Measurements from ENCODE around the gene INTS12.

INTS12 gene

GRCh38 chr4:105714071-105714521, 5.6 kb upstream of the INTS12 start:
- Histone ChIP-seq H3K4me3 (ENCODE audit: low read depth, low read length) (no peak overlapping the region), H3K4me1 (peaks cover 6% of the 10 kb centered on the region; the same call in 1 of the 2 replicates), H3K9me3 (no peaks in the 10 kb centered on the region), H3K27me3 (no peaks in the 10 kb centered on the region), H3K36me3 (no peaks in the 10 kb centered on the region)
- TF ChIP-seq CTCF (IDR thresholded peaks at IDR 0.05; ENCODE audit: low read depth, low read length), result no peak
- no peak for DNase-seq

GRCh38 chr4:105712766-105713165, 4.3 kb upstream of the INTS12 start:
- no peaks in the 10 kb centered on the region for H3K27me3 ChIP-seq
- H3K36me3 ChIP-seq, result no peaks in the 10 kb centered on the region
- TF ChIP-seq CTCF (IDR thresholded peaks at IDR 0.05; ENCODE audit: low read depth, low read length), result no peak
- peaks cover 6% of the 10 kb centered on the region; the same call in 1 of the 2 replicates for H3K4me1 ChIP-seq
- H3K4me3 ChIP-seq (ENCODE audit: low read depth, low read length), result no peak overlapping the region
- H3K9me3 ChIP-seq, result no peaks in the 10 kb centered on the region
- DNase-seq, result no peak

- TF ChIP-seq CTCF (IDR thresholded peaks at IDR 0.05; ENCODE audit: low read depth, low read length), result no peak
- no peaks in the 10 kb centered on the region for H3K36me3 ChIP-seq
- peak; percentile 14 for DNase-seq
- no peaks in the 10 kb centered on the region for H3K27me3 ChIP-seq
- H3K9me3 ChIP-seq, result no peaks in the 10 kb centered on the region
- H3K4me1 ChIP-seq, result peaks cover 6% of the 10 kb centered on the region; the same call in 1 of the 2 replicates
- peak overlapping the region; percentile 93 for H3K4me3 ChIP-seq (ENCODE audit: low read depth, low read length)
Observed at GRCh38 chr4:105710678-105711077, 2.2 kb upstream of the INTS12 start.

GRCh38 chr4:105710012-105710600, 1.6 kb upstream of the INTS12 start:
- Histone ChIP-seq H3K4me1 (peaks cover 6% of the 10 kb centered on the region; the same call in 1 of the 2 replicates), H3K27me3 (no peaks in the 10 kb centered on the region), H3K4me3 (ENCODE audit: low read depth, low read length) (peak overlapping the region; percentile 93), H3K36me3 (no peaks in the 10 kb centered on the region), H3K9me3 (no peaks in the 10 kb centered on the region)
- no peak for TF ChIP-seq CTCF (IDR thresholded peaks at IDR 0.05; ENCODE audit: low read depth, low read length)
- DNase-seq, result peak; percentile 14

GRCh38 chr4:105709081-105709450, 577 bp upstream of the INTS12 start:
- Histone ChIP-seq H3K36me3 (no peaks in the 10 kb centered on the region), H3K27me3 (no peaks in the 10 kb centered on the region), H3K4me3 (ENCODE audit: low read depth, low read length) (peak overlapping the region; percentile 93), H3K9me3 (no peaks in the 10 kb centered on the region), H3K4me1 (peaks cover 6% of the 10 kb centered on the region; the same call in 1 of the 2 replicates)
- DNase-seq, result peak; percentile 21
- no peak for TF ChIP-seq CTCF (IDR thresholded peaks at IDR 0.05; ENCODE audit: low read depth, low read length)

- Histone ChIP-seq H3K36me3 (no peaks in the 10 kb centered on the region; the same call in 1 of the 2 replicates), H3K27me3 (no peaks in the 10 kb centered on the region), H3K4me1 (peaks cover 6% of the 10 kb centered on the region; the same call in 1 of the 2 replicates), H3K9me3 (no peaks in the 10 kb centered on the region), H3K4me3 (ENCODE audit: low read depth, low read length) (peak overlapping the region; percentile 93)
- TF ChIP-seq CTCF (IDR thresholded peaks at IDR 0.05; ENCODE audit: low read depth, low read length), result no peak
- no peak for DNase-seq
Observed at GRCh38 chr4:105707782-105708180, 708 bp downstream of the INTS12 start.
